Vagina (tissue), 2 donors: Measurements from ENCODE around the gene DHX38. TPM values are rescaled to one million over a fixed set of nuclear protein-coding genes. Genes with fewer than 3 reads are reported as not detected.

Experiments
- DNase-seq, 2 donors: peaks; one replicate each; pipeline ENCODE4 v3.0.0-alpha.2; 2017; ENCODE audit errors: extremely low spot score in 2 of 2
- H3K27ac ChIP-seq: fragments of 200-600 bp; sonication (generic); one replicate; pipeline ENCODE4 v1.5.1; 2019
- H3K27me3 ChIP-seq: fragments of 200-600 bp; sonication (generic); one replicate; pipeline ENCODE4 v1.5.1; 2019
- H3K36me3 ChIP-seq, 2 donors: fragments of 200-600 bp; sonication (generic); one replicate each; pipeline ENCODE4 v1.5.1; 2017 to 2019
- H3K4me1 ChIP-seq: fragments of 200-600 bp; sonication (generic); one replicate; pipeline ENCODE4 v1.5.1; 2019
- H3K4me3 ChIP-seq, 2 donors: fragments of 200-600 bp; sonication (generic); 1 replicate in 1 of 2; 2 replicates in 1 of 2; pipeline ENCODE4 v1.5.1; 2016 to 2019
- H3K9me3 ChIP-seq: fragments of 200-600 bp; sonication (generic); one replicate; pipeline ENCODE4 v1.5.1; 2019
- POLR2A ChIP-seq, 2 donors: fragments of 450-650 bp; IDR thresholded peaks; one replicate each; pipeline ENCODE4 v1.6.1; 2017; ENCODE audit warnings: antibody characterized with exemption in 2 of 2, mild to moderate bottlenecking in 2 of 2, moderate library complexity in 2 of 2
- POLR2AphosphoS5 ChIP-seq, 2 donors: sonication (generic); formaldehyde crosslinking; IDR thresholded peaks; one replicate each; pipeline ENCODE4 v1.9.0; 2017; ENCODE audit warnings: antibody characterized with exemption in 2 of 2, mild to moderate bottlenecking in 2 of 2, low read depth in 1 of 2; ENCODE audit not compliant: insufficient read depth in 1 of 2
- intact Hi-C: fragments of 100-400 bp; cut with DNase I; formaldehyde crosslinking; loops from one replicate; pipeline ENCODE4 v1.15.1; 2023
- total RNA-seq: library from RNA; depleted of rRNA; stranded (reverse); fragments of >200 nt; gene quantifications from one replicate; pipeline ENCODE4 v1.2.3, GENCODE V29; 2016
- TF ChIP-seq, protein P1 (sequence below), 3 experiments: fragments of 450-650 bp in 2 of 3; fragments of 200-600 bp in 1 of 3; sonication (generic) in 1 of 3; IDR thresholded peaks; one replicate each; pipeline ENCODE4 v1.5.1; 2017 to 2019; ENCODE audit warnings: antibody characterized with exemption in 3 of 3, mild to moderate bottlenecking in 2 of 3, moderate library complexity in 2 of 3

Gene DHX38
- 54.8 TPM for total RNA-seq

- Histone ChIP-seq H3K36me3 (peaks cover 0 to 42% of the 10 kb centered on the region in 2 donors), H3K27me3 (no peaks in the 10 kb centered on the region), H3K9me3 (no peaks in the 10 kb centered on the region), H3K27ac (peak within 1 kb of the TSS; percentile 89), H3K4me1 (peaks cover 40% of the 10 kb centered on the region), H3K4me3 (peak within 1 kb of the TSS; percentile 73 to 97)
- peak in 1 of 2 donors; percentile 98 for DNase-seq
- intact Hi-C loops, result no loop called here
- TF ChIP-seq POLR2A (IDR thresholded peaks at IDR 0.05) (peak in 1 of 2 donors; percentile 57), POLR2AphosphoS5 (IDR thresholded peaks at IDR 0.05; ENCODE audit: insufficient read depth in 1 of 2, low read depth in 1 of 2) (peak; percentile 94 to 98)
- TF ChIP-seq, protein P1, sequence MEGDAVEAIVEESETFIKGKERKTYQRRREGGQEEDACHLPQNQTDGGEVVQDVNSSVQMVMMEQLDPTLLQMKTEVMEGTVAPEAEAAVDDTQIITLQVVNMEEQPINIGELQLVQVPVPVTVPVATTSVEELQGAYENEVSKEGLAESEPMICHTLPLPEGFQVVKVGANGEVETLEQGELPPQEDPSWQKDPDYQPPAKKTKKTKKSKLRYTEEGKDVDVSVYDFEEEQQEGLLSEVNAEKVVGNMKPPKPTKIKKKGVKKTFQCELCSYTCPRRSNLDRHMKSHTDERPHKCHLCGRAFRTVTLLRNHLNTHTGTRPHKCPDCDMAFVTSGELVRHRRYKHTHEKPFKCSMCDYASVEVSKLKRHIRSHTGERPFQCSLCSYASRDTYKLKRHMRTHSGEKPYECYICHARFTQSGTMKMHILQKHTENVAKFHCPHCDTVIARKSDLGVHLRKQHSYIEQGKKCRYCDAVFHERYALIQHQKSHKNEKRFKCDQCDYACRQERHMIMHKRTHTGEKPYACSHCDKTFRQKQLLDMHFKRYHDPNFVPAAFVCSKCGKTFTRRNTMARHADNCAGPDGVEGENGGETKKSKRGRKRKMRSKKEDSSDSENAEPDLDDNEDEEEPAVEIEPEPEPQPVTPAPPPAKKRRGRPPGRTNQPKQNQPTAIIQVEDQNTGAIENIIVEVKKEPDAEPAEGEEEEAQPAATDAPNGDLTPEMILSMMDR (IDR thresholded peaks at IDR 0.05), result no peak
Measured at GRCh38 chr16:72093448-72094265, at the start of gene DHX38, which contains the start of gene TXNL4B. DHX38 (plus strand) TSS chr16:72093847; CDS start chr16:72096158, 2,311 bp downstream. TXNL4B (minus strand) TSS chr16:72093620; CDS start chr16:72090749, 2,871 bp downstream.

- DNase-seq, result no peak
- TF ChIP-seq POLR2A (IDR thresholded peaks at IDR 0.05) (no peak), POLR2AphosphoS5 (IDR thresholded peaks at IDR 0.05; ENCODE audit: insufficient read depth in 1 of 2, low read depth in 1 of 2) (no peak)
- TF ChIP-seq, protein P1 (IDR thresholded peaks at IDR 0.05), result no peak
- Histone ChIP-seq H3K9me3 (no peaks in the 10 kb centered on the region), H3K4me3 (no peak overlapping the region), H3K36me3 (peaks cover 0 to 13% of the 10 kb centered on the region in 2 donors), H3K27ac (no peak overlapping the region), H3K27me3 (no peaks in the 10 kb centered on the region), H3K4me1 (no peaks in the 10 kb centered on the region)
- intact Hi-C loops, result no loop called here
Measured at GRCh38 chr16:72044296-72044695, 49.4 kb upstream of the DHX38 start.

DNA sequence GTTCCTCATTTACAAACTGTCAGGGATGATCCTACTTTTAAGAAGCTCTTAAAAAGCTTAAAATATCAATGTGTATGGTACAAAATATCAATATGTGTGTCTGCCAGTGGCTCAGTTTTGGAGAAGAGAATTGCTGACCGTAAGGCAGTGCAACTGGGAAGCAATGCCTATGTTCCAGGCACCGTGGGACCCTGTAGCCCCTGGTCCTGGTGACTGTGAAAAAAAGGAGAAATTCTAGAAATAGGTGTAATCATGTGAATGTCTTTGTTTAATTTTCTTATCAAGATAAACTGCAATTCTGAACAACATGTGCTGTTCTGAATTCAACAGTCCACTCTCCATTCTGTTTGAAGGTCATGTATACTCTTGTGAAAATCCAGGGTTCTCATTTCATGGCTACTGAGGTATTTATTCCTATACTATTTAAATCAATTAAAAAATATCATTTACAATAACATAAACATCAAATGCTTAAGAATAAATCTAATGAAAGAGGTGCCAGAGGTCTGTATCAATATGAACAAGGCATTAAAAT is 48.8 kb upstream of the DHX38 start:
- H3K36me3 ChIP-seq, result peaks cover 0 to 13% of the 10 kb centered on the region in 2 donors
- no peak overlapping the region for H3K27ac ChIP-seq
- no peak for DNase-seq
- H3K27me3 ChIP-seq, result no peaks in the 10 kb centered on the region
- TF ChIP-seq POLR2A (IDR thresholded peaks at IDR 0.05) (no peak), POLR2AphosphoS5 (IDR thresholded peaks at IDR 0.05; ENCODE audit: insufficient read depth in 1 of 2, low read depth in 1 of 2) (no peak)
- TF ChIP-seq, protein P1 (IDR thresholded peaks at IDR 0.05), result no peak
- H3K4me3 ChIP-seq, result no peak overlapping the region
- no peaks in the 10 kb centered on the region for H3K9me3 ChIP-seq
- intact Hi-C loops, result no loop called here
- H3K4me1 ChIP-seq, result no peaks in the 10 kb centered on the region

GRCh38 chr16:72049110-72049509 is 44.5 kb upstream of the DHX38 start:
- TF ChIP-seq POLR2AphosphoS5 (IDR thresholded peaks at IDR 0.05; ENCODE audit: insufficient read depth in 1 of 2, low read depth in 1 of 2), result no peak
- TF ChIP-seq, protein P1 (IDR thresholded peaks at IDR 0.05), result no peak
- TF ChIP-seq POLR2A (IDR thresholded peaks at IDR 0.05), result no peak
- H3K27ac ChIP-seq, result no peak overlapping the region
- H3K4me1 ChIP-seq, result no peaks in the 10 kb centered on the region
- DNase-seq, result no peak
- no peaks in the 10 kb centered on the region for H3K9me3 ChIP-seq
- H3K4me3 ChIP-seq, result no peak overlapping the region
- intact Hi-C loops, result no loop called here
- H3K27me3 ChIP-seq, result no peaks in the 10 kb centered on the region
- H3K36me3 ChIP-seq, result no peaks in the 10 kb centered on the region
